DOHH2 (cell line): ENCODE measurements around the gene LRRC3.

ENCODE experiments used
- H3F3A ChIP-seq: fragments of 200-600 bp; sonication (generic), shearing (Covaris generic); 2 replicates; pipeline ENCODE4 v1.6.0; 2016; ENCODE audit warnings: antibody characterized with exemption, mild to moderate bottlenecking; ENCODE audit not compliant: control insufficient read depth, insufficient read depth
- H3K27ac ChIP-seq: fragments of 200-600 bp; sonication (generic); 2 replicates; pipeline ENCODE4 v1.5.1; 2014; ENCODE audit warnings: low read depth, mild to moderate bottlenecking, low read length, moderate library complexity
- H3K27me3 ChIP-seq: fragments of 200-600 bp; sonication (generic); 2 replicates; pipeline ENCODE4 v1.6.1; 2014; ENCODE audit warnings: mild to moderate bottlenecking, low read length, mixed read lengths; ENCODE audit not compliant: control insufficient read depth
- H3K36me3 ChIP-seq: fragments of 200-600 bp; sonication (generic); 2 replicates; pipeline ENCODE4 v1.6.1; 2014; ENCODE audit warnings: mild to moderate bottlenecking, low read length, moderate library complexity, mixed read lengths; ENCODE audit not compliant: control insufficient read depth
- H3K4me1 ChIP-seq: fragments of 200-600 bp; sonication (generic); 2 replicates; pipeline ENCODE4 v1.6.1; 2014; ENCODE audit warnings: mild to moderate bottlenecking, low read length, mixed read lengths; ENCODE audit not compliant: control insufficient read depth
- H3K4me2 ChIP-seq: fragments of 200-600 bp; sonication (generic); 2 replicates; pipeline ENCODE4 v1.6.0; 2014; ENCODE audit warnings: mild to moderate bottlenecking, low read length, moderate library complexity
- H3K4me3 ChIP-seq: fragments of 200-600 bp; sonication (generic); 2 replicates; pipeline ENCODE4 v1.5.1; 2014; ENCODE audit warnings: mild to moderate bottlenecking, low read length, mixed read lengths
- H3K79me2 ChIP-seq: fragments of 200-600 bp; sonication (generic); 2 replicates; pipeline ENCODE4 v1.6.1; 2014; ENCODE audit warnings: mild to moderate bottlenecking, low read length, mixed read lengths; ENCODE audit not compliant: control insufficient read depth
- H3K9me2 ChIP-seq: fragments of 200-600 bp; sonication (generic); replicated peaks from 2 replicates; pipeline ENCODE4 v1.6.1; 2014; ENCODE audit warnings: mild to moderate bottlenecking, low read length, mixed read lengths; ENCODE audit not compliant: control insufficient read depth
- H3K9me3 ChIP-seq: fragments of 200-600 bp; sonication (generic); 2 replicates; pipeline ENCODE4 v1.6.1; 2014; ENCODE audit warnings: antibody characterized with exemption, low read length, mixed read lengths; ENCODE audit not compliant: control insufficient read depth, insufficient read depth
- H4K20me1 ChIP-seq: fragments of 200-600 bp; sonication (generic); 2 replicates; pipeline ENCODE4 v1.6.0; 2014; ENCODE audit warnings: low read depth, mild to moderate bottlenecking, antibody characterized with exemption, low read length, moderate library complexity; ENCODE audit not compliant: control insufficient read depth, insufficient read depth
- CTCF ChIP-seq: fragments of 200-600 bp; sonication (generic); IDR thresholded peaks from one replicate; pipeline ENCODE4 v1.5.1; 2014; ENCODE audit warnings: antibody characterized with exemption, mild to moderate bottlenecking, low read depth, low read length; ENCODE audit not compliant: poor library complexity, severe bottlenecking
- EZH2phosphoT487 ChIP-seq: fragments of 200-600 bp; sonication (generic); IDR thresholded peaks from 2 replicates; pipeline ENCODE4 v1.6.1; 2017; ENCODE audit warnings: borderline replicate concordance, mild to moderate bottlenecking, antibody characterized with exemption, low read length, moderate library complexity, mixed read lengths

LRRC3 gene

GRCh38 chr21:44439211-44439600 is 16.1 kb upstream of the LRRC3 start:
- H3K27ac ChIP-seq, result no peak overlapping the region
- no peaks in the 10 kb centered on the region for H3K9me2 ChIP-seq
- H3K27me3 ChIP-seq, result no peaks in the 10 kb centered on the region
- TF ChIP-seq CTCF, result no peak
- TF ChIP-seq EZH2phosphoT487, result no peak
- H3K4me2 ChIP-seq, result no peak overlapping the region
- H3K4me3 ChIP-seq, result no peak overlapping the region
- H4K20me1 ChIP-seq, result no peaks in the 10 kb centered on the region
- H3K36me3 ChIP-seq, result no peaks in the 10 kb centered on the region
- H3K9me3 ChIP-seq, result no peaks in the 10 kb centered on the region
- H3F3A ChIP-seq, result no peaks in the 10 kb centered on the region
- no peaks in the 10 kb centered on the region for H3K79me2 ChIP-seq
- H3K4me1 ChIP-seq, result no peaks in the 10 kb centered on the region

GRCh38 chr21:44440241-44441040 is 14.9 kb upstream of the LRRC3 start:
- TF ChIP-seq CTCF (no peak), EZH2phosphoT487 (no peak)
- no peaks in the 10 kb centered on the region for H4K20me1 ChIP-seq
- H3K27me3 ChIP-seq, result no peaks in the 10 kb centered on the region
- no peaks in the 10 kb centered on the region for H3K79me2 ChIP-seq
- H3K9me2 ChIP-seq, result no peaks in the 10 kb centered on the region
- no peaks in the 10 kb centered on the region for H3F3A ChIP-seq
- H3K9me3 ChIP-seq, result no peaks in the 10 kb centered on the region
- H3K27ac ChIP-seq, result no peak overlapping the region
- no peak overlapping the region for H3K4me2 ChIP-seq
- no peak overlapping the region for H3K4me3 ChIP-seq
- no peaks in the 10 kb centered on the region for H3K36me3 ChIP-seq
- no peaks in the 10 kb centered on the region for H3K4me1 ChIP-seq

- H3K9me3 ChIP-seq, result no peaks in the 10 kb centered on the region
- TF ChIP-seq CTCF (no peak), EZH2phosphoT487 (no peak)
- no peaks in the 10 kb centered on the region for H3K79me2 ChIP-seq
- no peaks in the 10 kb centered on the region for H3K9me2 ChIP-seq
- no peaks in the 10 kb centered on the region for H4K20me1 ChIP-seq
- H3K4me1 ChIP-seq, result no peaks in the 10 kb centered on the region
- no peaks in the 10 kb centered on the region for H3K36me3 ChIP-seq
- no peaks in the 10 kb centered on the region for H3K27me3 ChIP-seq
- H3K4me2 ChIP-seq, result no peak overlapping the region
- no peaks in the 10 kb centered on the region for H3F3A ChIP-seq
- no peak overlapping the region for H3K4me3 ChIP-seq
- H3K27ac ChIP-seq, result no peak overlapping the region
Observed at GRCh38 chr21:44441041-44441400, 14.3 kb upstream of the LRRC3 start.
